Cardiac muscle cell (in vitro differentiated cells and primary cell): ENCODE data around the gene MAP4K5. TPM values are rescaled to one million over a fixed set of nuclear protein-coding genes. Genes with fewer than 3 reads are reported as not detected.

Source experiments
- DNase-seq, 2 donors: peaks; one replicate each; pipeline versions ENCODE4 v3.0.0 to v3.0.0-alpha.2; 2010 to 2017; ENCODE audit warnings: low read depth in 1 of 2, low spot score in 1 of 2
- H3K27ac ChIP-seq: fragments of 200-600 bp; sonication (generic); 2 replicates; pipeline ENCODE4 v1.5.1; 2016
- H3K27me3 ChIP-seq: fragments of 200-600 bp; sonication (generic); 2 replicates; pipeline ENCODE4 v1.6.0; 2016; ENCODE audit warnings: control low read depth
- H3K36me3 ChIP-seq: fragments of 200-600 bp; sonication (generic); 2 replicates; pipeline ENCODE4 v1.5.1; 2016; ENCODE audit warnings: control low read depth
- H3K4me1 ChIP-seq: fragments of 200-600 bp; sonication (generic); 2 replicates; pipeline ENCODE4 v1.8.1; 2017; ENCODE audit warnings: low read depth, mild to moderate bottlenecking, mixed run types
- H3K4me3 ChIP-seq: fragments of 200-600 bp; sonication (generic); 2 replicates; pipeline ENCODE4 v1.5.1; 2016; ENCODE audit warnings: mild to moderate bottlenecking
- H3K9me3 ChIP-seq: fragments of 200-600 bp; sonication (generic); 2 replicates; pipeline ENCODE4 v1.5.1; 2017; ENCODE audit warnings: low read depth, mild to moderate bottlenecking, control low read depth
- polyA plus RNA-seq: library from polyadenylated mRNA; unstranded; fragments of >200 nt; fragmentation: Nextera tagmentation; extraction: Ambion mirVana; gene quantifications from 2 replicates; pipeline ENCODE4 v1.2.1, GENCODE V29; 2016
- total RNA-seq: library from RNA; depleted of rRNA; stranded (reverse); fragments of >200 nt; gene quantifications from 2 replicates; pipeline ENCODE4 v1.2.3, GENCODE V29; 2016
- TF ChIP-seq, protein P1 (sequence below): IDR thresholded peaks from 2 replicates; pipeline ENCODE4 v1.5.1; 2012; ENCODE audit warnings: low read depth, mild to moderate bottlenecking, low read length

MAP4K5 gene
- total and polyA plus RNA-seq, 2 experiments from 2014 or later: 53.0 to 402 TPM

DNA sequence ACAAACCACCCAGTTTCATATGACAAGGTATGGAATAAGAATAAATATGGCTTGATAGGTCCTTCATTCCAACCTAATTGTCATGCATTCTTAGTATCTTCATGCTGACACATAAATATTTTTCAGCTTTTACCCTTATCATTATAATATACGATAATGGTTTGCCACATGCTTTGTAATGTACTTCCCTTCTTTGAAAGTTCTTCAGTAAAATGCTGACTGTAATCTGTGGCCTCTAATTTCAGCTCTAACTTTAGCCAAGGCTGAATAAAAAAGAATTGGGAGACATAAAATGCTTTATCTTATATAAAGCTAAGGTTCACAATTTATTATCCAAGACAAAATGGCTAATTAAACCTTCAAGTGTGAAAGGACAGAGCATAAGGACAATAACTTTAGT is 2.6 kb upstream of the MAP4K5 start:
- no peaks in the 10 kb centered on the region for H3K9me3 ChIP-seq
- no peak for DNase-seq
- H3K4me3 ChIP-seq: no peak overlapping the region
- peaks cover 18% of the 10 kb centered on the region for H3K4me1 ChIP-seq
- no peaks in the 10 kb centered on the region for H3K36me3 ChIP-seq
- H3K27ac ChIP-seq: no peak overlapping the region
- H3K27me3 ChIP-seq: peaks cover 3% of the 10 kb centered on the region
- TF ChIP-seq, protein P1, sequence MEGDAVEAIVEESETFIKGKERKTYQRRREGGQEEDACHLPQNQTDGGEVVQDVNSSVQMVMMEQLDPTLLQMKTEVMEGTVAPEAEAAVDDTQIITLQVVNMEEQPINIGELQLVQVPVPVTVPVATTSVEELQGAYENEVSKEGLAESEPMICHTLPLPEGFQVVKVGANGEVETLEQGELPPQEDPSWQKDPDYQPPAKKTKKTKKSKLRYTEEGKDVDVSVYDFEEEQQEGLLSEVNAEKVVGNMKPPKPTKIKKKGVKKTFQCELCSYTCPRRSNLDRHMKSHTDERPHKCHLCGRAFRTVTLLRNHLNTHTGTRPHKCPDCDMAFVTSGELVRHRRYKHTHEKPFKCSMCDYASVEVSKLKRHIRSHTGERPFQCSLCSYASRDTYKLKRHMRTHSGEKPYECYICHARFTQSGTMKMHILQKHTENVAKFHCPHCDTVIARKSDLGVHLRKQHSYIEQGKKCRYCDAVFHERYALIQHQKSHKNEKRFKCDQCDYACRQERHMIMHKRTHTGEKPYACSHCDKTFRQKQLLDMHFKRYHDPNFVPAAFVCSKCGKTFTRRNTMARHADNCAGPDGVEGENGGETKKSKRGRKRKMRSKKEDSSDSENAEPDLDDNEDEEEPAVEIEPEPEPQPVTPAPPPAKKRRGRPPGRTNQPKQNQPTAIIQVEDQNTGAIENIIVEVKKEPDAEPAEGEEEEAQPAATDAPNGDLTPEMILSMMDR: no peak

DNA sequence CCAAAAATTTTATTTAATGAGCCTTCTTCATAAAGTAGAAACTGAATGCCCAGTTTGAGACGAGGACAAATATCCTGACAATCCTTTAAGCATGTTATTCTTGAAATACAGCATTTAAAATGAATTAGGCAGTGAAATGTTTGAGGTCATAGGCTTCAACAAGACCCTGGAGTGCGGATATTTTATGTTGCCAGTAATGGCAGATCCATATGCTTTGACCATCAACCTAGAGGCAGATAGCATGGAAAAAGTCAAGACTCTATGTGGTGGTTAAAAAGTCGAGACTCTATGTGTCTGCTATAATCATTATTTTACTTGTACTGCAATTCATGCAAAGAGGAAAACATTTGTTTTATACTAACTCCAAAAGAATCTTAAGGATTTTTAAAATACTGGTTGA is 2.0 kb upstream of the MAP4K5 start:
- Histone ChIP-seq H3K27me3 (peaks cover 3% of the 10 kb centered on the region), H3K9me3 (no peaks in the 10 kb centered on the region), H3K36me3 (no peaks in the 10 kb centered on the region), H3K27ac (no peak overlapping the region), H3K4me1 (peaks cover 19% of the 10 kb centered on the region), H3K4me3 (no peak overlapping the region)
- TF ChIP-seq, protein P1: no peak
- no peak for DNase-seq

DNA sequence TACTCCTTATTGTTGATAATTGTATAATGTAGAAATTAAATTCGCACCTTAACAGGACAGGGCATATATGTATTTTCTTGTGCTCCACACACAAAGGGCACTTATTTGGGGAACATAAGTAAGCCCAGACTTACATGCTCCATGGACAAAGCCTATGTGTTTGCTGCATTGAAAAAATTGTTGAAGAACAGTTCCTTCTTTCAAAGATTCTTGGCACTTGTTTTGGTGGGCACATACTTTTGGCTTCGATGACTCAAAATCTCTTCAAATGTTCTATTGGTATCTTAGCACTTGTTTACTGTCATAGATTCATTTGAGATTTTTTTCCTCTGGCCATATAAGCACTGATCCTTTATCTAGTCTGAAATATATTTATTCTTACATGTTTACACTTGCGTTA is 1.4 kb upstream of the MAP4K5 start:
- TF ChIP-seq, protein P1: no peak
- H3K9me3 ChIP-seq: no peaks in the 10 kb centered on the region
- no peak overlapping the region for H3K4me3 ChIP-seq

DNA sequence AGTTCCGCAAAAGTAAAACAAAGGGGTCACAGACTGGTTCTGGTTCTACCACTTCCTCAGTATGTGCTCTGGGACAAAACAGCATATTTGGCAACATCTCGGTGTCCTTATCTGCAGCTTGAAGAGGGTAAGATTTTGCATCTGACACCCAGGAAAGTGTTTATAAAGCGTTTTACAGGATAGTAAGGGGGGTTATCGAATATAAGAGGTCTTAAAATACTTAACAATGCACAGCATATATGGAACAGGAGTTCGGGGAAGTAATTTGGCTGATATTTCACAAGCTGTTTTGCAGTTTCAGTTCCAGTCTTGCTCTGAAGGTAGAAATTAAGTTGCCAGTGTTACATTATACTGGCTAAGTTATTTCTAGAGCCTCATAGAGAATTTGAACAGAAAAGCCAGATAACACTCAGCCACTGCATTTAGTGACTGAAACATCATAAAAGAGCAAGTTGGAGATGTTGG is 904 bp upstream of the MAP4K5 start:
- Histone ChIP-seq H3K27me3 (peaks cover 3% of the 10 kb centered on the region), H3K9me3 (no peaks in the 10 kb centered on the region), H3K4me3 (no peak overlapping the region), H3K4me1 (peaks cover 19% of the 10 kb centered on the region), H3K36me3 (no peaks in the 10 kb centered on the region), H3K27ac (no peak overlapping the region)
- no peak for DNase-seq
- TF ChIP-seq, protein P1: no peak

More for the DNA sequence above, 1.4 kb upstream of the MAP4K5 start:
- no peak overlapping the region for H3K27ac ChIP-seq
- DNase-seq: no peak
- no peaks in the 10 kb centered on the region for H3K36me3 ChIP-seq
- peaks cover 3% of the 10 kb centered on the region for H3K27me3 ChIP-seq
- peaks cover 19% of the 10 kb centered on the region for H3K4me1 ChIP-seq

DNA sequence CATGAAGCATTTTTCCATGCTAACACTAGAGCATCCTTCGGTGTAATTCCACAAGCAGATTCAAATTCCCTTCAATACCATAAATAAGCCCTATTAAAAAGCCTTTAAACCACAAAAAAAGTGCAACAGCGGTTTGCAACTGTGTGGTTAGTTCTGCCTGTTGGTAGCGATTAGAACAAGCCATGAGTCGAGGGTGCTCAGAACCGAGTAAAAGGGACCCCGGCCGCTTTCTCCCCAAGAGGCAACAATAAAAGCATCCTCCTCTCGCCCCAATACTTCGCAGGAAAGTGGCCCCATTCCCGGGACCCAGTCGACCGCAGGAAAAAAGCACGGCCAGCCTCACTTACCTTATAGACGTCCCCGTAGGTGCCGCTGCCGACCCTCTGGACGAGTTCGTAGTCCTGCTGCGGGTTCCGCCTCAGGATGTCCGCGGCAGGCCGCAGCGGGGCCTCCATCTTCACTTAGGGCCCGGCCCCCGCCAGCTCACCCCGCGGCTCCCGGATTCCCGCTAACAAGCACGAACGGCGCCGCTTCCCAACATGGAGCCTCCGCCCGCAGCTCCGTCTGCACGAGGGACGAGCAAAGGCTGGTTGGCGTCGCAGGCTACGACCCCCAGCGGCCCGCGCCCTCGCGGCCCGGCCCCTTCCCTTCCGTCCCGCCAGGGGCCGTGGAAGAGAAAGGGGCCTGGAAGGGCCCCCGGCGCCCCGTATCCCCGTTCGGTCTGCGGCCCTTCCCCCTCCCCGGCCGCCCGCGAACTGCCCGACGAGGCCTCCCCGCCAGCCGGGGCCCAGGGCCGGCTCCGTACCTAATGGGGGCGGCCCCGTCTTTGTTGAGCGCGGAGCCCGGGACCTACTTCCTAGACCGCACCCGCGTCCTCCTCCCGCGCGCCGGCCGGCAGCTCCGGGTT is 521 bp downstream of the MAP4K5 start:
- Histone ChIP-seq H3K36me3 (no peaks in the 10 kb centered on the region), H3K4me1 (peaks cover 19% of the 10 kb centered on the region), H3K27me3 (peaks cover 3% of the 10 kb centered on the region), H3K9me3 (no peaks in the 10 kb centered on the region), H3K27ac (peak overlapping the region; percentile 95), H3K4me3 (peak overlapping the region; percentile 95)
- TF ChIP-seq, protein P1: no peak
- DNase-seq: peak; percentile 54 to 77
